Activated CD8-positive, alpha-beta memory T cell treated with anti-CD3 and anti-CD28 coated beads, Interleukin-2, amount 50 U/mL, for 4 hours (primary cell): ENCODE data around the gene MAPK8IP3.
A peak's percentile ranks its signal among the peaks of the same experiment; 100 is the strongest.

Experiments
- DNase-seq: peaks from one replicate; pipeline ENCODE4 v3.0.0-alpha.2; 2020

The MAPK8IP3 gene

GRCh38 chr16:1776991-1777374, 71.0 kb downstream of the MAPK8IP3 start:
- DNase-seq = no peak

DNA sequence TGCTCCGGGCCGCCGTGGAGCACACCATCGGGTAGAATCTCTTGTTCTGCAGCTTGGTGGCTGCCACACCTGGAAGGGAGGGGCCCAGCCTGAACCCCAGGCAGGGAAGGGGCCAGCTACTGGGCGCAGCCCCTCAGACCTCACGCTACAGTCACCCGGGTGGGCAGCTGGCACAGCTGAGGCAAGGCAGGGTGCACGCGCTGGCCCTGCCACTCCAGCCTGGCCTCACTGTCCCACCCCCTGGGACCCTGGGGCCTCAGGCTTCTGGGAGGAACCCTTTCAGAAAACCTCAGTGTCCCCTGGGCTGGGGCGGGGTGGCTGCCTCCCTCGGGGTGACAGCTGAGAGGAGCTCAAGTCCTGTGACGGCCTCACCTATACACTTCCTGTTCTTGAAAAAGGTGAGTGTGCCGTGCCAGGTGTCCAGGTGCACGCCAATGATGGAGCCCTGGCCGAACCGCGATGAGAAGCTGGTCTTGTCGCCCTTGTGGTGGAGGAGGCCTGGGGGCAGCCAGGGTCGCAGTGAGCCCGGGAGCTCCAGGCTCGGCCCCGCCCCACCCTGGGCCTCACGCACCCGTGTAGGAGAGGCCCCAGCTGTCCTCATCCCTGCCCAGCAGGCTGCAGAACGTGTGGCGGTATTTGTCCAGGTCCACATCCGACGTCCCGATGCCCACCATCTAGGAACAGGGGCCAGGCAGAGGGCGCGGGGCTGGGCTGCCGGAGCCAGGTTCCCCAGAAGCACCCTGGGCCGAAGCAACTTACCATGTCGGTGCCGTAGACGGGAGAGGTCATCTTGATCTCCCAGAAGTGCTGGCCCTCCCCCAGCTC, 71.6 kb downstream of the MAPK8IP3 start:
- no peak for DNase-seq

DNA sequence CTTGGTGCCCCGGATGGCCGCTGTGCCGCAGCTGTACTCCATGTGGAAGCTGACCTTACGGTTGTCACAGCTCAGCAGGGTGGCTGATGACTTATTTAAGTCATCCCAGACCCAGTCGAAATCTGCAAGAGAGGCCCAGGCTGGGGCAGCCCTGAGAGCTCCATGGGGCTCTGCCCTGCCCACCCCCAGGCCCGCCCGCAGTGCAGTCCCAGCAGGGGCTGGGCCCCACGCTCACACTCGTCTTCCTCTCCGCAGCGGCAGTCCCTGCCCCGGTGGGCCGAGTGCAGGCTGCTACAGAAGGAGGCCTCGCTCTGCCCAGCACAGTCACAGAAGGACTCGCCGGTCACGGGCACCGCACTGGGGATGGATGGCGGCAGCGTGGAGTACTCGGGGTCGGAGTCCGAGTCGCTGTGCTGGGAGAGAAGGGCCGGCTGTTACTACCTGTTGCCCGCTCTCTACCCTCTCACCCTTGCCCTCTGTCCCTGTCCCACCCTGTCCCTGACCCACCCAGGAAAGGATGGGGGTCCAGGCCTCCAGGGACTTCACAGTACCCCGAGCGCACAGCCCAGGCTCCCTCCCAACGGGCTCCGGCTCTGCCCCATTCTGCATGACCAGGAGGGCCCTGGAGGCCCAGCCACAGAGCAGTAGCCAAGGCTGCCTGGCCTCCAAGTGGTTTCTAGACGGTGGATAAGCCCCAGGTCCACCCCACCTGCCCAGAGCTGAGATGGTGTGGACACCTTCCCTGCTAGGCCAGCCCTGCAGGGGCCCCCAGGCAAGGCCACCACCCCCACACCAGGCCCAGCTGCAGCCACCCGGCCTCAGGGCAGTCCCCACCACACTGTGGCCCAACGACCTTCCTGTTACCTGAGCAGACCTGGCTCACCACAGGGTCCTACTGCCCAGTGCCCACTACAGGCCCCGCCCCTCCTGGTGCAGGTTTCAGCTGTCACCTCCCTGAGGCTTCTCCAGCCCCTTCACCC, 72.5 kb downstream of the MAPK8IP3 start:
- DNase-seq = no peak

DNA sequence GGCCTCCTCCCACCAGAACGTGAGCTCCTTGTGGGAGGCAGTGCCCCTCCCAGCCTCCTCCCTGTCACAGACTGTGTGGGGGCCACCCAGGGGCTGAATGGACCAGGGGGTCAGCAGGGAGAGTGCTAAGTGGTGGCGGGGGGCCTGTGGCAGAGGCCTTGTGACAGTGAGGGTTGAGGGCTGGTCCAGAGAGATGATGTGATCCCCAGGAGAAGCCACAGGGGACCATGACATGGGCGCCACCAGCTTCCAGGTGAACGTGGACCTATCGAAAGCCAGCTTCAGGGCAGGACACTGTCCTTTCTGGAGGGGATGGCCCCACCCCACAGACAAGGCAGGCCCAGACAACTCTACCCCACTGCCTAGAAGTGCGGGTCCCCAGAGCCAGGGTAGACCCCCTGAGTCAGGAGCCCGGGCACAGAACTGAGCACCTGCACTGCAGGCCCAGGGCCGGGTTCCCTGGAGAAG, 73.3 kb downstream of the MAPK8IP3 start:
- DNase-seq = no peak

DNA sequence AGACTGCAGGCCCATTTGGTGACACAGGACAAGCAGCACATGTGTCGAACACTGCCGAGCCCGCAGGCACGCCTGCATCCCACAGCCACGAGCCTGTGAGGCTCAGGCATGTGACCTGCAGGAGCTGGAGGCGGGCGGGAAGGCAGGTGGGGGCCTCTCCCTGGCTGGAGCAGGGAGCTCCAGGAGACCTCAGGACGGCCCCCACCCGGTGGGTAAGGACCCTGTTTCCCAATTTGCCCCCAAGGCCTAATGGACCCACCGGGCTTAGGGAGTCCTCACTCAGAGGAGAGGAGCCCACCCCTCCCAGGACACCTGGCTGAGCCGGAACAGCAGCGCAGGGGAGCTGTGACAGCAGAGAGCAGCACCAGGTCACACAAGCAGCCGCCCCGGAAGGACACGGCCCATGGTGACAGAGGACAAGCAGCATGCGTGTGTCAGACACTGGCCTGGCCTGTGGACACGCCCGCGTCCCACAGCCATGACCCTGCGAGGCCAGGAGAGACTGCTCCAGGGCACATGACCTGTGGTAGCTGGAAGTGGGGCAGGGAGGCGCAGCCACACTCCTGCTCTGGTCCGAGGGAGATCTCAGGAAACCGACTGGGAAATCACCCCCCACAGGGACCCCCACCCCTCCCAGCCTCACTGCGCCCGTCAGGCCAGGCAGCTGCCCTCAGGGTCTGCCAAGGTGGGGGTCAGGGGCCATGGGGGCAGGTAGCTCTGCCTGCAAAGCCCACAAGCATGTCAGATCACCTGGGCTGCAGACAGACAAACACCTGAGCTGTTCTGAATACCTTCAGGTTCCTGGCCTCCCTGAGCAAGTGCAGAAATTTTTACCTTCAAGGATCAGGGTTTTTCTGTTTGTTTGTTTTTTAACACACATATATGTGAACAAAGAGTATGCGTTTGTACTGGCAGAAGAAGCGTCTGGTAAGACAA, 74.0 kb downstream of the MAPK8IP3 start:
- DNase-seq = no peak

DNA sequence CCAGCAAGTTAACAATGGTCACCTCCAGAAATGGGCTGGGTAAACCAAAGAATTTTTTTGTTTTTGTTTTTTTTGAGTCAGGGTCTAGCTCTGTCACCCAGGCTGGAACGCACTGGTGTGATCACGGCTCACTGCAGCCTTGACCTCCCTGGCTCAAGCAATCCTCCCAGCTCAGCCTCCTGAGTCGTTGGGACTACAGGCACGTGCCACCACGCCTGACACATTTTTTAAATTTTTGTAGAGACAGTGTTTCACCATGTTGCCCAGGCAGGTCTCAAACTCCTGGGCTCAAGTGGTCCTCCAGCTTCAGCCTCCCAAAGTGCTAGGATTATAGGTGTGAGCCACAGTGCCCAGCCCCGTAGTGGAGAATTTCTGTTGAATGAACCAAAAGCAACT, 74.7 kb downstream of the MAPK8IP3 start:
- DNase-seq = no peak

DNA sequence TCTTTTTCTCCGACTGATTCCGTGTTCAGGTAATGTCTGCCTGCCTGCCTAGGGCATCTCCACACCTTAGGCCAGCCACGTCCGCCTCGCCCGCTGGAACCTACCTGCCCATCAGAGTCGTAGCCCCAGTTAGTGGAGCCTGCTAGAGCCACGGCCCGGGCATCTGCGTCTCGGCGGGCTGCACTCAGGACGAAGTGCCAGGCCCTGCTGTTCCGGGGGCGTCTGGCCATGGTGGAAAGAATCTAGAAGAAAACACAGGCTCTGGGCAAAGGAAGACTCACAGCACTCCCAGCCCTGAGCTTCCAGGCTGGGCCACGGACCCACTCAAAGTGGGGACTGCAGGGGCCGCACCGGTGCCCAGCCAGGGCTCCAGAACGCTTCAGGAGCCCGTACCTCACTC, 75.3 kb downstream of the MAPK8IP3 start:
- DNase-seq = no peak

DNA sequence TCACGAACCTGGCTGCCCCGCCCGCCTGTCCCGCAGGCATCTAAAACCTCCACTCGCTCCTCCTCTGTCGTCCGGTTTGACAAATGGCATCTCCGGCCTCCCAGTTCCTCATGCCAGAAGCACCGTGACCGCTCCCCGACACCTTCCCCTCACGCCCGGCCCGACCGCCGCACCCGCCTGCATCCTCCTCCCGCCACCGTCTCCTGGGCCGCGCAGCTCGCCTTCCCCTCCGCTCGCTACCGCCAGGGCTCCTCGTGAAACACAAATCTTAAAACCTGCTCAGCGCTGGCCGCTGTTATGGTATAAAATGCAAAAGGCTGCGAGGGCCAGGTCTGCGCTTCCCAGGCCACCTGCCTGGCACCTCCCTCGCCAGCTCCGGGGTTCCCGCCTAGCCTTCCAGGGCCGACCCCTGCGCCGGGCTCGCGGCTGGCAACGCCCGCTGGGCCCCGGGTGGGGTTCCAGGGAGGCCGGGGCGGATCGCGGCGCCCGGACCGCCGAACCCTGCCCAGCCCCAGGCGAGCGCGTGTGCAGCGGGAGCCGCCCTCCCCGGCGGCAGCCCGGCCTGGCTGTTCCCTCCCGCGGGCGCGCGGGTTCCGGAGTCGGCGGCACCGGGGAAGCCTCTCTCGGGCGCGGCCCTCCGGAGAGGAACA, 75.9 kb downstream of the MAPK8IP3 start:
- no peak for DNase-seq

DNA sequence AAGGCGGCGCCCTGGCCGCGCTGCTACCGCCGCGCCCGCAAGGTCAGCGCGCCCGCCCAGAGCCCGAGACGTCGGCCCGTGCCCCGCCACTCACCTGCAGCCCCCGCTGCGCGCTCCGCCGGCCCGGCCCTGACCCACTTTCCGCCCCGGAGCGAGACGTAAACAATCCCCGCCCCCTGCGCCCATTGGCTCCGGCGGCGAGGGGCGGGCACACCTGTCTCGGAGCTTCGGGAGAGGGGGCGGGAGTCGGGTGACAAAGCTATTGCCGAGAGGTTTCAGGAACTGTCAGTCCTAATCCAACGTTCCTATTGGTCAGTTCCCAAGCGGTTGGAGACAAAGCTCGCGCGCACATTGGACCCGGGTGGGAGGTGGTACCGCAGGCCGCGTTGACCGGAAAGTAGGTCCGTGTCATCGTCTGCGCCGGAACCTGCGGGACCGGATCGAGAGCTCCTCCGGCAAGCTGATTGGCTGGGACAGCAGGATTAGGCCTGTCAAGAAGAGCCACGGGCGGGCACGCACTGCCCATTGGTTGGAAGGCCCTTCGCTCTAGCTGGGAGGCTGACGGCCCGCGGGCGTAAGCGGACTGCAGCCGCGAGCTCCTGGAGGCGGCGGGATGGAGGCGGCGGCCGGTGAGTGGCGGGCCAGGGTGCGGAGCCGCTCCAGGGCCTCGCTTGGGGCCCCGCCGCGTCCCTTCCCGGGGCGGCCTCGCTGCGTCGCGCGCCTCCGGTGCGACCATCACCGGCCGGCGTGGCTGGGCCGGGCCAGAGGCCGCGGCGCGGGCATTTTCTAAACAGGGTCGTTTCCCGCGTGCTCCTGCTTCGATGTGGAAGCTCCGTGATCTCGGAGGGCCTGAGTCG, 76.6 kb downstream of the MAPK8IP3 start, which contains the start of the genes NUBP2 and SPSB3:
TSS of gene NUBP2 (plus strand) at position 553 of the 857 bp plus-strand sequence. CDS start at position 614, 61 bp downstream.
TSS of gene SPSB3 (minus strand) at position 164 of the 857 bp plus-strand sequence. CDS start 1,088 bp downstream, outside the sequence.
- peak; percentile 95 for DNase-seq

- no peak for DNase-seq
These were observed 79.2 kb downstream of the MAPK8IP3 start for GRCh38 chr16:1784977-1785845.

DNA sequence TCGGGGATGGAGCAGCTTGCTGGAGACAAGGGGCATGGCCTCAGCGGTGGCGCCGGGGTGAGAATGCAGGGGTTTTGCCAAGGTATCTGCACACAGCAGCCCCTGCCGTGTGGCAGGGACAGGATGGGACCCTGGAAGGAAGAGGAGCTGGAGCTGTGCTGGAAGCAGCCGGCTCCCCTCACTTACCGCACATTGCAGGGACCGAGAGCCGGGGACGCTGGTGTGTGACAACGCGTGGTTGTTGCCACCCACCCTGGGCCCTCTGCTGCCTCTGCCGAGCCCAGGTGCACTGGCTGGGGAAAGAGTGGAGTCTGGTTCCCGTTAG, 79.8 kb downstream of the MAPK8IP3 start:
- peak; percentile 11 for DNase-seq

GRCh38 chr16:1786242-1787055, 80.5 kb downstream of the MAPK8IP3 start:
- DNase-seq = peak; percentile 12

GRCh38 chr16:1787056-1787321, 81.0 kb downstream of the MAPK8IP3 start:
- no peak for DNase-seq

GRCh38 chr16:1787322-1788094, 81.5 kb downstream of the MAPK8IP3 start:
- no peak for DNase-seq

DNA sequence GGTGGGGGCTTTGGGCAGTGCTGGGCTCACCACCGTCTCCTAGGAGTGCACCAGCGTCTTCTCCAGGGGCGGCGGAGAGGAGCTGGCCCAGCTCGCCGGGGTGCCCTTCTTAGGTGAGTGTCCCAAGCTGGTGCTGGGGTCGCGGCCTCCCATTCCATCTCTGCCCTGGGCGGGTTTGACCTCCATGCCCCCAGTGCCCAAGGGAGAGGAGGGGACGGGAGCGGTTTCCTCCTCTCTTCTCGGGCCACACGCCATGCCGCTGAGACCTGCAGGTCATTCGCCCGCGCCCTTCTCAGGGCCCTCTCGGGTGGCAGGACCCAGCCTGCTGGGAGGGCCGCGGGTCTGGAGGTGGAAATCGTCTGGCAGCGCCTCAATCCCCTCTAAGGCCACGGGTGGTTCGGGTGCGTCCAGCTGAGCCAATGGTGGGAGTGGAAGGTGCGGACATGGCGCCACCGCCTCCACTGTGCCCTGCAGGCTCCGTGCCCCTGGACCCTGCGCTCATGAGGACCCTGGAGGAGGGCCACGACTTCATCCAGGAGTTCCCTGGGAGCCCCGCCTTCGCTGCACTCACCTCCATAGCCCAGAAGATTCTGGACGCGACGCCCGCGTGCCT, 82.2 kb downstream of the MAPK8IP3 start:
- peak; percentile 16 for DNase-seq

- DNase-seq = no peak
These were observed 82.7 kb downstream of the MAPK8IP3 start for GRCh38 chr16:1788708-1789100.

- DNase-seq = no peak
These were observed 83.6 kb downstream of the MAPK8IP3 start for GRCh38 chr16:1789643-1790045.

GRCh38 chr16:1790261-1790610, 84.2 kb downstream of the MAPK8IP3 start:
- DNase-seq = no peak
